NCI-H82 treated with DMSO at 0.1 percent for 48 hours (cell line): ENCODE data around the gene UGT1A6.
"Not testable (repeated sequence)": the region's sequence is repeated elsewhere in the genome, so short reads cannot be mapped to it uniquely, and the experiment has no call there.

Experiments used
- DNase-seq: peaks from one replicate; lab custom pipeline; 2025; ENCODE audit not compliant: unreplicated experiment; lab: John Stamatoyannopoulos, UW

The UGT1A6 gene

DNA sequence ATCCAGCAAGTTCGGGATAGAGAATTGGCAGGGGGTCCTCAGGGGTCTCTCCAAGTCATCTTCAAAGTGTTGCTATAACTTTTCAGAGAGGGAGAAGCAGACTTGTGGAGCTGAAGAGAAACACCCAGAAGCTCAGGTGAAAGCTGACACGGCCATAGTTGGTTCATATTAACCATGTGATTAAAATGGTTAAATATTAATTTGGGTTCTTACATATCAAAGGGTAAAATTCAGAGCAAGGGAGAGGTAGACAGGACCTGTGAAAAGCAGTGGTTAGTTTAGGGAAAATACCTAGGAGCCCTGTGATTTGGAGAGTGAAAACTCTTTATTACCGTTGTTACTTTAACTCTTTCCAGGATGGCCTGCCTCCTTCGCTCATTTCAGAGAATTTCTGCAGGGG, at the start of gene UGT1A6:
TSS of gene UGT1A6 (plus strand) at position 243 of the 400 bp plus-strand sequence. CDS start at position 358, 115 bp downstream.
- DNase-seq, result no peak

GRCh38 chr2:233643128-233643527, 49.6 kb upstream of the UGT1A6 start:
- no peak for DNase-seq

DNA sequence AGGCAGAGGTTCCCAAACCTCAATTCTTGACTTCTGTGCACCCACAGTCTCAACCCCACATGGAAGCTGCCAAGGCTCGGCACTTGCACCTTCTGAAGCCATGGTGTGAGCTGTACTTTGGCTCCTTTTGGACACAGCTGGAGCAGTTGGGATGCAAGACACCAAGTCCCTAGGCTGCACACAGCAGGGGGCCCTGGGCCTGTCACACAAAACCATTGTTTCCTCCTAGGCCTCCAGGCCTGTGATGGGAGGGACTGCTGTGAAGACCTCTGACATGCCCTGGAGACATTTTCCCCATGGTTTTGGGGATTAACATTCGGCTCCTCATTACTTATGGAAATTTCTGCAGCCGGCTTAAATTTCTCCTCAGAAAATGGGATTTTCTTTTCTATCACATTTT, 46.7 kb upstream of the UGT1A6 start:
- DNase-seq, result not testable (repeated sequence)

DNA sequence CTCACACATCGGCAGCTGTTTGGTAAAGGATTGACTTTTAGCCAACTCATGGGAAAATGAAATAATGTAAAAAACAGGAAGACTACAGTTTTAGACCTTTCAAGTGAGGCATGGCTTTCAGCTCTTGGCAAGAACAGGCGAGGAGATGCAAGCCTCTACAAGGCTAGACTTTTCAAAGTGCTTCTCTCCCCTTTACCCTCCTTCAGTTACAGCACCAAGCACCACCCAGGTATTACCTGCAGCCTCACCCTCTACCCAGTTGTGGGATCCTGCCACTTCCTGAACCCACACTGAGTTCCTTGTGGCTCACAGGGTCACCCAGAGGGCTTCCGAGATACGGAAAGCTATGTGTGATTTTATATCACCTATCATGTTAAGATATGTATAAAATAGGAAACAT, 41.7 kb upstream of the UGT1A6 start:
- DNase-seq, result no peak

DNA sequence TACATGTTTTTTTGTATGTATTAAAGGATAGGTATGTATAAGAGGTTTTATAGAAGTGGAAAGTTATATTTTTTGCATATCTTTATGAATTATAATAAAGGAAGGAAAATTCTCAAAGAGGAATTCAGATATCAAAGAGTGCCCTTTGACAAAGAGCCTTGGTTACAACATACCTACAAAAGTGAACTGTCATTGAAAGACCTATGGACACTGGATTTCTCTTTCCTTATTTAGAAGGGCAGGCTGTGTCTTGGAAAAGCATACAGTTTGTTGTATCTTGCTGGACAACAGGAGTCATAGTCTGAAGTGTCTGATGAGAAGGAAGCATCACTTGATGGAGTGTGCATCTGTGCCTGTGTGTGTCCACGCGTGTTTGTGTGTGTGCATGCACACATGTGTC, 41.3 kb upstream of the UGT1A6 start:
- DNase-seq, result no peak

GRCh38 chr2:233654501-233654900, 38.2 kb upstream of the UGT1A6 start:
- no peak for DNase-seq

GRCh38 chr2:233655043-233655442, 37.6 kb upstream of the UGT1A6 start:
- no peak for DNase-seq

DNA sequence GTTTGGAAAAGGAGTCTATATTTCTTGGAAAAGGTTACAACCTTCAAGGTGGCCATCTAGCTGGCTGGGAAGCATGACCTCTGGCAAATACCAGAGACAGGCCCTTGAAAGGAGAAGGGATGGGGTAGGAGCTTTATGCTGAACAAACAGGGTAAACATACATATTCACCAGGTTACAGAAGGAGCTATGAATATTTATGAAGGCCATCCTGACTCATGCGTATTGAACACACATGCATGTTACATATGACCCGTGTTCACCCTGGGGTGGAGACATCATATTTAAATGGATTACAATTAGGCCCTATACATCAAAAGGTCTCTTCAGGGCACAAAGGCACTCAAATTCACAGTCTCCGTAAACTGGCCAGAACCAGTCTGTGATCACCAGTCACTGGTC, 36.7 kb upstream of the UGT1A6 start:
- not testable (repeated sequence) for DNase-seq

GRCh38 chr2:233656443-233656842, 36.2 kb upstream of the UGT1A6 start:
- DNase-seq, result no peak

- DNase-seq, result no peak
These were observed 34.1 kb upstream of the UGT1A6 start for GRCh38 chr2:233658610-233659009.

- DNase-seq, result no peak
These were observed 28.8 kb upstream of the UGT1A6 start for GRCh38 chr2:233663911-233664310.

GRCh38 chr2:233668605-233669260, 24.0 kb upstream of the UGT1A6 start:
- no peak for DNase-seq

DNA sequence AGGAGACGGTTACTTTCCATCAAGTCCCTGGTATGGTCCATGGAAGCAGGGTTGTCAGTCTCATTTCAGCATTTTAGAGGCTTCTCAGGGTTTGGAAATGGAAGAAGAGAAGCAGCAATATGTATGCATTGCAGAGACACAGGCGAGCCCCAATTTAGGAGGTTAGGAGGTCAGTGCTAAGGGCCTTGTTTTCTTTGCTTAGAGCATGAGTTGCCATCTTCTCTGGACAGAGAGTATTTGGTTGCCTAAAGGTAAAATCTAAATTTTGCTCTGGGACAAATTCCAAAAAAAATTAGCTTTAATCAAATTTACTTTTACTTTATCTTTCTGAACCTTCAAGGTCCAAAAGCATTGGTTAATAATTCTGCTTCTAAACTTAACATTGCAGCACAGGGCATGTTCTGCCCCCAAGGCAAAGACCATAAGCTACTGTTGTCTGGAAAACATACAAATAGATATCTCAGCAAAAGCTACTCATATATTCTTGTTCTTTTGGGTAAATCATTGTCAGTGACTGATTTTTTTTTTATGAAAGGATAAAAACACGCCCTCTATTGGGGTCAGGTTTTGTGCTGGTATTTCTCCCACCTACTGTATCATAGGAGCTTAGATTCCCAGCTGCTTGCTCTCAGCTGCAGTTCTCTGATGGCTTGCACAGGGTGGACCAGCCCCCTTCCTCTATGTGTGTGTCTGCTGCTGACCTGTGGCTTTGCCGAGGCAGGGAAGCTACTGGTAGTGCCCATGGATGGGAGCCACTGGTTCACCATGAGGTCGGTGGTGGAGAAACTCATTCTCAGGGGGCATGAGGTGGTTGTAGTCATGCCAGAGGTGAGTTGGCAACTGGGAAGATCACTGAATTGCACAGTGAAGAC, 21.2 kb upstream of the UGT1A6 start, which contains the start of gene UGT1A9:
TSS of gene UGT1A9 (plus strand) at position 609 of the 872 bp plus-strand sequence. CDS start at position 646, 37 bp downstream.
- DNase-seq, result no peak

DNA sequence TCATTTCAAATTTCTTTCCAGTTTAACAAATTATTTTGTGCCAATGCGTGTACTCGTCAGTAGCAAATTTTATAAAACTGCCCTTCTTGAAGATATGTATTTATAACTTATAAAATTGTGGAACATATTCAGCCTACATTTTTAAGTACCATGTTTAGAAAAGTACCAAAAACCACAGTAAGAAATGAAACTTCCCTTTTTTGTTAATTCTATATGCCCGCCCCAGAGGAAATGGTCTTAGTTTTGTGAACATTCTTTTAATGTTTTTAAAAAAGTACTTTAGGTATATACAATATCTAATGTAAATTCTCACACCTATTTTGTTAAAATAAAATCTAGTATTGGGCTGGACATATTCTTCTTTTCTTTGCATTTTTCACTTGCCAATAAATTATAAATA, 19.8 kb upstream of the UGT1A6 start:
- no peak for DNase-seq

DNA sequence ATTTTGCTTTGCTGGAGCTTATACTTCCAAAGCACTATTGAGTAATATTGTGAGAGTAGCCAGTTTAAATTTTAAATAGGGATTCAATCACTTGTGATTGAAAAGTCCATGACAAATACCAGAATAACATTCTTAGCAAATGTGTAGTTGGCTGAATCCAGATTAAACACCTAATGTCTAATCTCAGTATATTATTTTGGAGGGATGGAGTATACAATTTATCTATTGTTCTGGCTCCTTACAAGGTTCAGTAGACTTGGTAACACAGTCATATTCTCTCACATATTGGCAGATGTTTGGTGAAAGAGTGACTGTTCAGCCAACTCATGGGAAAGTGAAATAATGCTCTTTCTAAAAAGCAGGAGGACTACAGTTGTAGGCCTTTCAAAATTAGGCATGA, 18.8 kb upstream of the UGT1A6 start:
- DNase-seq, result no peak

DNA sequence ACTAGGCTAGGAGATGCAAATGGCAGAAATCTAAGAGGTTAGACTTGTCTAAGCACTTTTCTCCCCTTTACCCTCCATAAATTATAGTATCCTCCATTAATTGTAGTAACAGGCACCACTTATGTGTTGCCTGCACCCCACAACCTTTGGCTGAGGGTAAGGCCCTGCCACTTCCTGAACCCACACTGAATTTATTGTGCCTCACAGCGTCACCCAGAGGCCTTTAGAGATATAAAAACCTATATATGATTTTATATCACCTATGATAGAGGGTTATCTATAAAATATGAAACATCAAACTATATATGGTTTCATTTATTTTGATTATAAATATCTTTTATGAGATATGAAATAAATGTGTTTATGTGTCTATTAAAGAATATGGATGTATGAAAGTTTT, 18.4 kb upstream of the UGT1A6 start:
- DNase-seq, result no peak

GRCh38 chr2:233674995-233675394, 17.7 kb upstream of the UGT1A6 start:
- DNase-seq, result peak; percentile 88

DNA sequence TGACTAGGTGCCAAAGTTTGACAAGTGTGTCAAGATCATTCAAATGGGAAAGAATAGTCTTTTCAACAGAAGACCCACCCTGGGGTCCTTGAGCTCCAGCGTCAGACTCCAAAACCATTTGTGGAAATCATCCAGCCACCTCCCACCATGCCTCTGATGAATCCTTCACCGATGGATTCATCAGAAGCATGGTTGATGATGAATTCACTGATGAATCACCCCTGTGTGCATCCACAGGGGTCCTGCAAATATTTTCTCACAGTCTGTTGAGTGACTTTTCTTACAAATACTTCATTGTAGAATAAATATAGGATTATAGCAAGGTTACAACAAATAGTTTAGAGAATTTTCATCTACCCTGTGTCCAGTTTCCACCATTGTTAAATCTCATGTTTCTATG, 16.6 kb upstream of the UGT1A6 start:
- DNase-seq, result no peak

GRCh38 chr2:233679196-233679595, 13.5 kb upstream of the UGT1A6 start:
- no peak for DNase-seq

DNA sequence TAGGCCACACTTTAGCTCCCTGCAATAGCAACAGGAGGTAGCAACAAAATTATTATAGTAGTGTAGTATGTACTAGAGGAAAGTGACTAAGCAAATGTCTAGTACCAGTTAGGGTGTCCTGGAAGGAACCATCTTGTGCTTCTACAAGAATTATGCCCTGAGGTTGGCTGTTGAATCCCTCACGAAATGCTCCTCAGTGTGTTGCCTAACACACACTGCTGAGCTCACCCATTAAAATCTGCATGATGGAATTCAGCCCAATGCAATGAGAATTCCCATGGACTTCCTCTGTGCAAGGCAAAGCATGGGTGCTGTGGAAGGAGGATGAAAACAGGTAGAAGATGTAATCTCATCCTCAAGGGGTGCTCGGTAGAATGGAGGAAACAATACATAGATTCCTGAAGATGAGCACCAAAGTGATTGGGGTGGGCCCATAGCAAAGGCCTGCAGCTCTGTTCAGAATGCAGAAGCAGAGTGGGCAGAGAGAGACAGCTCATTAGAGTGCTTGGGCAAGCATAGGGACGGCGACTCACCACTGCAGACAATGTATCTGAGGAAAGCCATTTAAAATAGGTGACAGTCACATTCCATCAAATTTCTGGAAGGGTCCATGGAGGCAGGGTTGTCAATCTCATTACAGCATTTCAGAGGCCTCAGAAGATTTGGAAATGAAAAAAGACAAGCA, 12.2 kb upstream of the UGT1A6 start:
- no peak for DNase-seq

GRCh38 chr2:233681521-233682099, 11.1 kb upstream of the UGT1A6 start, which contains the start of gene UGT1A7:
Gene UGT1A7, plus strand, starts transcription at chr2:233681901. Its CDS starts 37 bp downstream, at chr2:233681938.
- DNase-seq, result no peak
